Measurements from ENCODE around the gene TBC1D8. TPM values are rescaled to one million over a fixed set of nuclear protein-coding genes. Genes with fewer than 3 reads are reported as not detected.

Gene TBC1D8
- total and polyA plus RNA-seq, 2 of the 8 experiments (the other 6 are each of a cell fraction or from before 2014, with no cell fraction given): 20.8 to 21.8 TPM

- Histone ChIP-seq H2BK120ac (replicated peaks; ENCODE audit: low read depth, low read length) (no peak overlapping the region), H3K9ac (replicated peaks in 1 of 4; ENCODE audit: extremely low read depth in 1 of 4, low read depth in 3 of 4, low read length in 3 of 4) (no peak overlapping the region), H3K79me1 (ENCODE audit: low read depth, low read length) (peaks cover 4% of the 10 kb centered on the region), H2BK12ac (ENCODE audit: low read depth, low read length) (no peak overlapping the region), H4K91ac (replicated peaks; ENCODE audit: insufficient read length, low read length) (no peak overlapping the region), H3K79me2 (ENCODE audit: control insufficient read depth in 1 of 2, insufficient read depth in 2 of 2, low read length in 2 of 2) (peaks cover 0 to 65% of the 10 kb centered on the region in 2 experiments; a peak in 2 of 4 replicates), H4K5ac (ENCODE audit: insufficient read length, low read depth, low read length) (no peak overlapping the region), H3K4me2 (ENCODE audit: insufficient read depth in 1 of 2, low read depth in 2 of 2, low read length in 2 of 2) (no peak overlapping the region), H4K20me1 (replicated peaks in 1 of 2; ENCODE audit: control insufficient read depth in 1 of 2, insufficient read depth in 2 of 2, low read length in 2 of 2) (peaks cover 2 to 5% of the 10 kb centered on the region in 2 experiments), H2AFZ (ENCODE audit: low read length) (no peak overlapping the region), H3K23ac (ENCODE audit: insufficient read length) (no peak overlapping the region), H4K8ac (ENCODE audit: extremely low read depth, insufficient read depth, low read length) (no peak overlapping the region), H3K36me3 (ENCODE audit: control insufficient read depth in 2 of 4, insufficient read depth in 4 of 4, low read length in 3 of 4) (no peaks in the 10 kb centered on the region), H2BK15ac (ENCODE audit: low read length) (no peak overlapping the region), H3K4ac (replicated peaks; ENCODE audit: insufficient read length, low read depth, low read length) (no peak overlapping the region), H3K18ac (ENCODE audit: extremely low read depth, low read length) (no peak overlapping the region), H3K9me3 (ENCODE audit: insufficient read depth in 2 of 2, low read depth in 1 of 2, low read length in 1 of 2) (no peaks in the 10 kb centered on the region), H3K27ac (ENCODE audit: low read depth, low read length) (no peak overlapping the region), H2AK5ac (ENCODE audit: low read depth, low read length) (no peak overlapping the region), H3K4me3 (ENCODE audit: extremely low read depth in 1 of 4, insufficient read depth in 2 of 4, low read depth in 3 of 4, low read length in 4 of 4) (no peak overlapping the region), H3K23me2 (ENCODE audit: low read depth, low read length) (no peaks in the 10 kb centered on the region), H2BK5ac (ENCODE audit: low read depth, low read length) (no peak overlapping the region), H3K14ac (ENCODE audit: insufficient read length) (no peak overlapping the region), H3K27me3 (replicated peaks in 1 of 4; ENCODE audit: control insufficient read depth in 3 of 4, extremely low read depth in 1 of 4, insufficient read depth in 3 of 4, low read length in 3 of 4) (no peaks in the 10 kb centered on the region), H3K4me1 (replicated peaks in 1 of 4; ENCODE audit: control insufficient read depth in 3 of 4, insufficient read depth in 4 of 4, low read length in 3 of 4) (peaks cover 0 to 6% (median 4%) of the 10 kb centered on the region in 4 experiments; a peak in 3 of 7 replicates), H3K56ac (replicated peaks; ENCODE audit: insufficient read length, low read depth, low read length) (no peak overlapping the region), H2BK20ac (ENCODE audit: low read length) (no peak overlapping the region)
- POLR2A ChIA-PET (ENCODE audit: partially characterized antibody): no interaction called here
- CTCF ChIA-PET (ENCODE audit: partially characterized antibody): interaction anchor here (1.0 to 1.5 kb wide), 2 partner anchors 11 to 88 kb away, joined by 3 read pairs; no protein-coding TSS in a partner anchor
- TF ChIP-seq KDM5A (IDR thresholded peaks at IDR 0.05; ENCODE audit: low read length) (no peak), E2F6 (IDR thresholded peaks at IDR 0.05) (no peak)
- WGBS, 2 experiments (ENCODE audit: extremely low coverage in 1 of 2, insufficient coverage in 1 of 2, insufficient read length in 1 of 2, insufficient replicate concordance in 2 of 2, low coverage in 1 of 2, low lambda C conversion rate in 2 of 2, missing lambda C conversion rate in 1 of 2): 88% methylated on average over 7 of the region's 7 CpGs; no CpG with 5 or more reads in 1 of the 2 experiments
- no peak for DNase-seq (ENCODE audit: low read depth in 1 of 2, low spot score in 2 of 2)
- FAIRE-seq: no peak
Measured at GRCh38 chr2:101124643-101125366, 26.4 kb downstream of the TBC1D8 start.
